Measurements from ENCODE around the gene CCL5. TPM values are rescaled to one million over a fixed set of nuclear protein-coding genes. Genes with fewer than 3 reads are reported as not detected.

Gene CCL5
- polyA plus RNA-seq, 1 donor (not counting 4 experiments of a cell fraction or from before 2014, with no cell fraction given), result 0.46 TPM

DNA sequence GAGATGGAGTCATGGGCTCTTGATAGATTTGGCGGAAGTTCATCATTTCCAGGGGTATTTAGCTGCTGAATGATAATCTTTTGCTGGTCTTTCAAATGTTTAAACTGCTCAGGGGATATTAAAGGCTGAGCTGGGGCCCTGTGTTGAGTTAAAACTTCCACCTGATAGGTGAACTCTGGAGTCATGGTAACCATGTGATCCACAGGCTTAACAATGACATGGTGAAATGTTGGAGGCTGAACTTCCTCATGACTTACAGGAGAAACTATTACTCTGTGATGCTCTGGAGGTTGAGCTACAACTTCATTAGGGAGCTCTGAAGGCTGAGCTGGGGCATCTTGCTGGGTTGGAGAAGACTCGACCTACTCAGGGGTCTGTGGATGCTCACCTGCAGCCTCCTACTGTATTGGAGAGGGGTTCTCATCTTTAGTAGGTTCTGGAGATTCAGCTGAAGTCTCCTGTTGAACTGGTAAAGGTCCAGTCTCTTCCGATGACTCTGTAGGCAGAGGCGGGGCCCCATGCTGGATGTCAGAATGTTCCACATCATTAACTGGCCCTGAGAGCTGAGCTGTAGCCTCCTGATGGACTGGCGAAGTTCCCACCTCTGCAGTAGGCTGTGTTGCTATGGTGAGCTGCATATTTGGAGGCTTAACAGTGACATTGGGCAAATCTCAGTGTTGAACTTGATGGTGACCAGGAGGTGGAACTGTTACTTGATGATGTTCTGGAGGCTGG is 26.2 kb upstream of the CCL5 start:
- FAIRE-seq, result no peak

DNA sequence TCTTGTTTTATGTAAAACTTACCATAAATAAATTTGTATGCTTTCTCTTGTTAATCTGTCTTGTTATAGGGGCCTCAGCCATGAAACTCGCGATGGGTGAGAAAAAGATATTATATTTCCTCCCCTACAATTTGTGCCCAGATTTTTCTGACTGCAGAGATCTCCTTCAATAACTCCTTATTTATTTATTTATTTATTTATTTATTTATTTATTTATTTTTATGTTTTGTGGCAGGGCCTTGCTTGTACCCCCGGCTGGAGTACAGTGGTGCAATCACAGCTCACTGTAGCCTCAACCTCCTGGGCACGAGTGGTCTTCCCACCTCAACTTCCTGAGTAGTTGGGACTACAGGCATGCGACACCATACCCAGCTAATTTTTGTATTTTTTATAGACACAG is 23.3 kb upstream of the CCL5 start:
- FAIRE-seq, result no peak
- Histone ChIP-seq H3K4me3 (ENCODE audit: control insufficient read depth in 2 of 3, extremely low read depth in 1 of 3, insufficient read depth in 2 of 3, low read depth in 1 of 3, low read length in 3 of 3) (no peak overlapping the region), H3K4me2 (ENCODE audit: control insufficient read depth, extremely low read depth, insufficient read depth, low read depth, low read length) (no peak overlapping the region), H4K20me1 (ENCODE audit: control insufficient read depth, extremely low read depth, insufficient read depth, low read length) (no peaks in the 10 kb centered on the region), H3K27me3 (ENCODE audit: control insufficient read depth, extremely low read depth, insufficient read depth, low read length) (peaks cover 4% of the 10 kb centered on the region), H3K9me3 (ENCODE audit: control insufficient read depth, low read depth, low read length) (no peaks in the 10 kb centered on the region), H3K9ac (ENCODE audit: control insufficient read depth, extremely low read depth, insufficient read depth, low read length) (no peak overlapping the region), H3K4me1 (ENCODE audit: control insufficient read depth, extremely low read depth, insufficient read depth, low read length) (peaks cover 25% of the 10 kb centered on the region), H3K9me1 (ENCODE audit: control insufficient read depth, extremely low read depth, insufficient read depth, low read length) (no peaks in the 10 kb centered on the region), H3K27ac (ENCODE audit: control insufficient read depth, insufficient read depth, low read length) (no peak overlapping the region), H2AFZ (ENCODE audit: control insufficient read depth, low read length) (no peak overlapping the region), H3K36me3 (ENCODE audit: control insufficient read depth in 2 of 2, extremely low read depth in 1 of 2, insufficient read depth in 2 of 2, low read length in 2 of 2) (no peaks in the 10 kb centered on the region), H3K79me2 (ENCODE audit: control insufficient read depth, insufficient read depth, low read length) (no peaks in the 10 kb centered on the region)
- dilution Hi-C loops (cut with MboI; ENCODE audit: extremely low pct_ligation_motif_present, low sequenced_read_pairs), result no loop called here
- DNase-seq (ENCODE audit: low read depth, low spot score), result no peak
- TF ChIP-seq, protein P1, sequence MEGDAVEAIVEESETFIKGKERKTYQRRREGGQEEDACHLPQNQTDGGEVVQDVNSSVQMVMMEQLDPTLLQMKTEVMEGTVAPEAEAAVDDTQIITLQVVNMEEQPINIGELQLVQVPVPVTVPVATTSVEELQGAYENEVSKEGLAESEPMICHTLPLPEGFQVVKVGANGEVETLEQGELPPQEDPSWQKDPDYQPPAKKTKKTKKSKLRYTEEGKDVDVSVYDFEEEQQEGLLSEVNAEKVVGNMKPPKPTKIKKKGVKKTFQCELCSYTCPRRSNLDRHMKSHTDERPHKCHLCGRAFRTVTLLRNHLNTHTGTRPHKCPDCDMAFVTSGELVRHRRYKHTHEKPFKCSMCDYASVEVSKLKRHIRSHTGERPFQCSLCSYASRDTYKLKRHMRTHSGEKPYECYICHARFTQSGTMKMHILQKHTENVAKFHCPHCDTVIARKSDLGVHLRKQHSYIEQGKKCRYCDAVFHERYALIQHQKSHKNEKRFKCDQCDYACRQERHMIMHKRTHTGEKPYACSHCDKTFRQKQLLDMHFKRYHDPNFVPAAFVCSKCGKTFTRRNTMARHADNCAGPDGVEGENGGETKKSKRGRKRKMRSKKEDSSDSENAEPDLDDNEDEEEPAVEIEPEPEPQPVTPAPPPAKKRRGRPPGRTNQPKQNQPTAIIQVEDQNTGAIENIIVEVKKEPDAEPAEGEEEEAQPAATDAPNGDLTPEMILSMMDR (optimal IDR thresholded peaks at IDR 0.05 in 1 of 3, IDR thresholded peaks at IDR 0.05 in 1 of 3, conservative IDR thresholded peaks at IDR 0.05 in 1 of 3; ENCODE audit: extremely low read depth in 1 of 3, insufficient read depth in 2 of 3, low read length in 3 of 3), result no peak
- TF ChIP-seq EZH2 (IDR thresholded peaks at IDR 0.05; ENCODE audit: low read length), result no peak

More for the DNA sequence above, 26.2 kb upstream of the CCL5 start:
- Histone ChIP-seq H3K9me1 (ENCODE audit: control insufficient read depth, extremely low read depth, insufficient read depth, low read length) (no peaks in the 10 kb centered on the region), H3K4me3 (ENCODE audit: control insufficient read depth in 2 of 3, extremely low read depth in 1 of 3, insufficient read depth in 2 of 3, low read depth in 1 of 3, low read length in 3 of 3) (no peak overlapping the region), H2AFZ (ENCODE audit: control insufficient read depth, low read length) (no peak overlapping the region), H3K79me2 (ENCODE audit: control insufficient read depth, insufficient read depth, low read length) (no peaks in the 10 kb centered on the region), H3K9ac (ENCODE audit: control insufficient read depth, extremely low read depth, insufficient read depth, low read length) (no peak overlapping the region), H3K27me3 (ENCODE audit: control insufficient read depth, extremely low read depth, insufficient read depth, low read length) (peaks cover 4% of the 10 kb centered on the region), H3K9me3 (ENCODE audit: control insufficient read depth, low read depth, low read length) (no peaks in the 10 kb centered on the region), H3K36me3 (ENCODE audit: control insufficient read depth in 2 of 2, extremely low read depth in 1 of 2, insufficient read depth in 2 of 2, low read length in 2 of 2) (no peaks in the 10 kb centered on the region), H3K4me2 (ENCODE audit: control insufficient read depth, extremely low read depth, insufficient read depth, low read depth, low read length) (no peak overlapping the region), H3K4me1 (ENCODE audit: control insufficient read depth, extremely low read depth, insufficient read depth, low read length) (no peaks in the 10 kb centered on the region), H4K20me1 (ENCODE audit: control insufficient read depth, extremely low read depth, insufficient read depth, low read length) (no peaks in the 10 kb centered on the region), H3K27ac (ENCODE audit: control insufficient read depth, insufficient read depth, low read length) (no peak overlapping the region)
- TF ChIP-seq, protein P1 (optimal IDR thresholded peaks at IDR 0.05 in 1 of 3, IDR thresholded peaks at IDR 0.05 in 1 of 3, conservative IDR thresholded peaks at IDR 0.05 in 1 of 3; ENCODE audit: extremely low read depth in 1 of 3, insufficient read depth in 2 of 3, low read length in 3 of 3), result no peak
- no peak for TF ChIP-seq EZH2 (IDR thresholded peaks at IDR 0.05; ENCODE audit: low read length)
- DNase-seq (ENCODE audit: low read depth, low spot score), result no peak
- dilution Hi-C loops (cut with MboI; ENCODE audit: extremely low pct_ligation_motif_present, low sequenced_read_pairs), result no loop called here
